ENCODE measurements around the gene CACNA1D.

Gene CACNA1D

GRCh38 chr3:53837331-53837730 is 342.9 kb downstream of the CACNA1D start:
- CTCF ChIA-PET = no interaction called here
- no peak for DNase-seq (ENCODE audit: extremely low spot score)
- TF ChIP-seq ARNT (IDR thresholded peaks at IDR 0.05) (no peak), ELF4 (IDR thresholded peaks at IDR 0.05) (no peak), FOXK2 (IDR thresholded peaks at IDR 0.05) (no peak), NFRKB (IDR thresholded peaks at IDR 0.05) (no peak), SP1 (IDR thresholded peaks at IDR 0.05) (no peak), HDGF (IDR thresholded peaks at IDR 0.05; ENCODE audit: borderline replicate concordance) (no peak), L3MBTL2 (conservative IDR thresholded peaks at IDR 0.05) (no peak), ZNF384 (IDR thresholded peaks at IDR 0.05) (no peak), SUZ12 (IDR thresholded peaks at IDR 0.05) (no peak), CTBP1 (IDR thresholded peaks at IDR 0.05; ENCODE audit: borderline replicate concordance) (no peak), FOXA1 (IDR thresholded peaks at IDR 0.05) (no peak), LEF1 (IDR thresholded peaks at IDR 0.05; ENCODE audit: borderline replicate concordance) (no peak), FOXM1 (IDR thresholded peaks at IDR 0.05; ENCODE audit: borderline replicate concordance) (no peak), PKNOX1 (IDR thresholded peaks at IDR 0.05) (no peak), BHLHE40 (IDR thresholded peaks at IDR 0.05; ENCODE audit: borderline replicate concordance) (no peak), TARDBP (IDR thresholded peaks at IDR 0.05) (no peak)
- POLR2A ChIA-PET = no interaction called here

GRCh38 chr3:53841296-53841695 is 346.9 kb downstream of the CACNA1D start:
- POLR2A ChIA-PET = interaction anchor here (1.0 kb wide), 1 partner anchor 23 kb away, joined by 3 read pairs; no protein-coding TSS in a partner anchor
- no peak for DNase-seq (ENCODE audit: extremely low spot score)
- no peak for TF ChIP-seq CTBP1 (IDR thresholded peaks at IDR 0.05; ENCODE audit: borderline replicate concordance)
- TF ChIP-seq FOXA1 (IDR thresholded peaks at IDR 0.05) = no peak
- no peak for TF ChIP-seq FOXM1 (IDR thresholded peaks at IDR 0.05; ENCODE audit: borderline replicate concordance)
- no peak for TF ChIP-seq ARNT (IDR thresholded peaks at IDR 0.05)
- TF ChIP-seq NFRKB (IDR thresholded peaks at IDR 0.05) = no peak
- TF ChIP-seq LEF1 (IDR thresholded peaks at IDR 0.05; ENCODE audit: borderline replicate concordance) = no peak
- no peak for TF ChIP-seq BHLHE40 (IDR thresholded peaks at IDR 0.05; ENCODE audit: borderline replicate concordance)
- TF ChIP-seq HDGF (IDR thresholded peaks at IDR 0.05; ENCODE audit: borderline replicate concordance) = no peak
- no peak for TF ChIP-seq ELF4 (IDR thresholded peaks at IDR 0.05)
- TF ChIP-seq L3MBTL2 (conservative IDR thresholded peaks at IDR 0.05) = no peak
- CTCF ChIA-PET = no interaction called here

GRCh38 chr3:53842436-53843194 is 348.2 kb downstream of the CACNA1D start:
- POLR2A ChIA-PET = no interaction called here
- CTCF ChIA-PET = interaction anchor here (0.7 kb wide), 1 partner anchor 17 kb away, joined by 4 read pairs; no protein-coding TSS in a partner anchor
- no peak for DNase-seq (ENCODE audit: extremely low spot score)
- TF ChIP-seq BHLHE40 (IDR thresholded peaks at IDR 0.05; ENCODE audit: borderline replicate concordance) (no peak), HDGF (IDR thresholded peaks at IDR 0.05; ENCODE audit: borderline replicate concordance) (no peak), CTBP1 (IDR thresholded peaks at IDR 0.05; ENCODE audit: borderline replicate concordance) (no peak), TARDBP (IDR thresholded peaks at IDR 0.05) (no peak), SP1 (IDR thresholded peaks at IDR 0.05) (no peak), ARNT (IDR thresholded peaks at IDR 0.05) (no peak), SUZ12 (IDR thresholded peaks at IDR 0.05) (no peak), NFRKB (IDR thresholded peaks at IDR 0.05) (no peak), LEF1 (IDR thresholded peaks at IDR 0.05; ENCODE audit: borderline replicate concordance) (no peak), L3MBTL2 (conservative IDR thresholded peaks at IDR 0.05) (no peak), ELF4 (IDR thresholded peaks at IDR 0.05) (no peak), ZNF384 (IDR thresholded peaks at IDR 0.05) (no peak), PKNOX1 (IDR thresholded peaks at IDR 0.05) (no peak), FOXK2 (IDR thresholded peaks at IDR 0.05) (no peak), FOXM1 (IDR thresholded peaks at IDR 0.05; ENCODE audit: borderline replicate concordance) (no peak), FOXA1 (IDR thresholded peaks at IDR 0.05) (no peak)

GRCh38 chr3:53843195-53844177 is 349.1 kb downstream of the CACNA1D start:
- DNase-seq (ENCODE audit: extremely low spot score) = no peak
- CTCF ChIA-PET = interaction anchor here (0.7 kb wide), 1 partner anchor 18 kb away, joined by 4 read pairs; no protein-coding TSS in a partner anchor
- no peak for TF ChIP-seq ZNF384 (IDR thresholded peaks at IDR 0.05)
- no peak for TF ChIP-seq SUZ12 (IDR thresholded peaks at IDR 0.05)
- TF ChIP-seq FOXA1 (IDR thresholded peaks at IDR 0.05) = no peak
- no peak for TF ChIP-seq CTBP1 (IDR thresholded peaks at IDR 0.05; ENCODE audit: borderline replicate concordance)
- POLR2A ChIA-PET = no interaction called here

- POLR2A ChIA-PET = interaction anchor here (1.0 to 1.2 kb wide), 2 partner anchors 8 to 10 kb away, joined by 3 to 7 read pairs; no protein-coding TSS in a partner anchor
- CTCF ChIA-PET = no interaction called here
- no peak for DNase-seq (ENCODE audit: extremely low spot score)
Observed at GRCh38 chr3:53844262-53845102, 350.1 kb downstream of the CACNA1D start.

More at GRCh38 chr3:53844262-53845102, 350.1 kb downstream of the CACNA1D start:
- TF ChIP-seq FOXA1 (IDR thresholded peaks at IDR 0.05) = no peak
- TF ChIP-seq SUZ12 (IDR thresholded peaks at IDR 0.05) = no peak
- TF ChIP-seq NFRKB (IDR thresholded peaks at IDR 0.05) = no peak
- TF ChIP-seq ARNT (IDR thresholded peaks at IDR 0.05) = no peak
- TF ChIP-seq L3MBTL2 (conservative IDR thresholded peaks at IDR 0.05) = no peak
- TF ChIP-seq SP1 (IDR thresholded peaks at IDR 0.05) = no peak
- TF ChIP-seq FOXM1 (IDR thresholded peaks at IDR 0.05; ENCODE audit: borderline replicate concordance) = no peak
- no peak for TF ChIP-seq FOXK2 (IDR thresholded peaks at IDR 0.05)
- TF ChIP-seq LEF1 (IDR thresholded peaks at IDR 0.05; ENCODE audit: borderline replicate concordance) = no peak
- no peak for TF ChIP-seq BHLHE40 (IDR thresholded peaks at IDR 0.05; ENCODE audit: borderline replicate concordance)
- no peak for TF ChIP-seq PKNOX1 (IDR thresholded peaks at IDR 0.05)
- no peak for TF ChIP-seq CTBP1 (IDR thresholded peaks at IDR 0.05; ENCODE audit: borderline replicate concordance)
- TF ChIP-seq ZNF384 (IDR thresholded peaks at IDR 0.05) = no peak
- TF ChIP-seq HDGF (IDR thresholded peaks at IDR 0.05; ENCODE audit: borderline replicate concordance) = no peak
- no peak for TF ChIP-seq ELF4 (IDR thresholded peaks at IDR 0.05)
- no peak for TF ChIP-seq TARDBP (IDR thresholded peaks at IDR 0.05)

All from HEK293T (cell line).